Breast epithelium (tissue), 3 donors: ENCODE results near the gene FYCO1.

Experiments
- POLR2A ChIP-seq: fragments of 450-650 bp; IDR thresholded peaks from one replicate; pipeline ENCODE4 v1.6.1; 2016; ENCODE audit warnings: antibody characterized with exemption, mild to moderate bottlenecking, moderate library complexity
- POLR2AphosphoS5 ChIP-seq, 3 donors: sonication (generic); formaldehyde crosslinking; IDR thresholded peaks; one replicate each; pipeline ENCODE4 v1.6.1; 2017; ENCODE audit warnings: antibody characterized with exemption in 3 of 3
- TF ChIP-seq, protein P1 (sequence below), 3 donors: fragments of 450-650 bp; IDR thresholded peaks; one replicate each; pipeline ENCODE4 v1.5.1; 2016 to 2017; ENCODE audit warnings: antibody characterized with exemption in 3 of 3, mild to moderate bottlenecking in 3 of 3, moderate library complexity in 3 of 3

DNA sequence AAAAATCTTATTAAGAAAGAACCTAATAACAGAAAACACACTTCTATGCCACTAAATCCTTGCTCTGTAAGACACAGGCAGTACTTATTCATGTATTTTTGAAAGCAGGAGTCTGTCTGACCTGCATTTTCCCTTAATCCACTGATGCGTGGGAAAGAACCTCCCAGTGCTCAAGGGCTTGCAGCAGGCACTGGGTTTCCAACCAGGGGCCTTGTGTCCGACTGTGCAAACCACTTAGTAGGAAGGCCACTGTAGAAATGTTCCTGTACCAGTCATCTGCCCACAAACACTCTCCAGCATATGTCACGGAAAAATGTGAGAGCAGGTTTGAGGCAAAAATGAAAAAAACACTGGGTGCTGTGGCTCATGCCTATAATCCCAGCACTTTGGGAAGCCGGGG is 39.9 kb downstream of the FYCO1 start:
- TF ChIP-seq POLR2AphosphoS5 (IDR thresholded peaks at IDR 0.05), result no peak
- no peak for TF ChIP-seq POLR2A
- TF ChIP-seq, protein P1, sequence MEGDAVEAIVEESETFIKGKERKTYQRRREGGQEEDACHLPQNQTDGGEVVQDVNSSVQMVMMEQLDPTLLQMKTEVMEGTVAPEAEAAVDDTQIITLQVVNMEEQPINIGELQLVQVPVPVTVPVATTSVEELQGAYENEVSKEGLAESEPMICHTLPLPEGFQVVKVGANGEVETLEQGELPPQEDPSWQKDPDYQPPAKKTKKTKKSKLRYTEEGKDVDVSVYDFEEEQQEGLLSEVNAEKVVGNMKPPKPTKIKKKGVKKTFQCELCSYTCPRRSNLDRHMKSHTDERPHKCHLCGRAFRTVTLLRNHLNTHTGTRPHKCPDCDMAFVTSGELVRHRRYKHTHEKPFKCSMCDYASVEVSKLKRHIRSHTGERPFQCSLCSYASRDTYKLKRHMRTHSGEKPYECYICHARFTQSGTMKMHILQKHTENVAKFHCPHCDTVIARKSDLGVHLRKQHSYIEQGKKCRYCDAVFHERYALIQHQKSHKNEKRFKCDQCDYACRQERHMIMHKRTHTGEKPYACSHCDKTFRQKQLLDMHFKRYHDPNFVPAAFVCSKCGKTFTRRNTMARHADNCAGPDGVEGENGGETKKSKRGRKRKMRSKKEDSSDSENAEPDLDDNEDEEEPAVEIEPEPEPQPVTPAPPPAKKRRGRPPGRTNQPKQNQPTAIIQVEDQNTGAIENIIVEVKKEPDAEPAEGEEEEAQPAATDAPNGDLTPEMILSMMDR (IDR thresholded peaks at IDR 0.05), result no peak
